ENCODE measurements around the gene CDH19.

CDH19 gene, protein sequence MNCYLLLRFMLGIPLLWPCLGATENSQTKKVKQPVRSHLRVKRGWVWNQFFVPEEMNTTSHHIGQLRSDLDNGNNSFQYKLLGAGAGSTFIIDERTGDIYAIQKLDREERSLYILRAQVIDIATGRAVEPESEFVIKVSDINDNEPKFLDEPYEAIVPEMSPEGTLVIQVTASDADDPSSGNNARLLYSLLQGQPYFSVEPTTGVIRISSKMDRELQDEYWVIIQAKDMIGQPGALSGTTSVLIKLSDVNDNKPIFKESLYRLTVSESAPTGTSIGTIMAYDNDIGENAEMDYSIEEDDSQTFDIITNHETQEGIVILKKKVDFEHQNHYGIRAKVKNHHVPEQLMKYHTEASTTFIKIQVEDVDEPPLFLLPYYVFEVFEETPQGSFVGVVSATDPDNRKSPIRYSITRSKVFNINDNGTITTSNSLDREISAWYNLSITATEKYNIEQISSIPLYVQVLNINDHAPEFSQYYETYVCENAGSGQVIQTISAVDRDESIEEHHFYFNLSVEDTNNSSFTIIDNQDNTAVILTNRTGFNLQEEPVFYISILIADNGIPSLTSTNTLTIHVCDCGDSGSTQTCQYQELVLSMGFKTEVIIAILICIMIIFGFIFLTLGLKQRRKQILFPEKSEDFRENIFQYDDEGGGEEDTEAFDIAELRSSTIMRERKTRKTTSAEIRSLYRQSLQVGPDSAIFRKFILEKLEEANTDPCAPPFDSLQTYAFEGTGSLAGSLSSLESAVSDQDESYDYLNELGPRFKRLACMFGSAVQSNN

DNA sequence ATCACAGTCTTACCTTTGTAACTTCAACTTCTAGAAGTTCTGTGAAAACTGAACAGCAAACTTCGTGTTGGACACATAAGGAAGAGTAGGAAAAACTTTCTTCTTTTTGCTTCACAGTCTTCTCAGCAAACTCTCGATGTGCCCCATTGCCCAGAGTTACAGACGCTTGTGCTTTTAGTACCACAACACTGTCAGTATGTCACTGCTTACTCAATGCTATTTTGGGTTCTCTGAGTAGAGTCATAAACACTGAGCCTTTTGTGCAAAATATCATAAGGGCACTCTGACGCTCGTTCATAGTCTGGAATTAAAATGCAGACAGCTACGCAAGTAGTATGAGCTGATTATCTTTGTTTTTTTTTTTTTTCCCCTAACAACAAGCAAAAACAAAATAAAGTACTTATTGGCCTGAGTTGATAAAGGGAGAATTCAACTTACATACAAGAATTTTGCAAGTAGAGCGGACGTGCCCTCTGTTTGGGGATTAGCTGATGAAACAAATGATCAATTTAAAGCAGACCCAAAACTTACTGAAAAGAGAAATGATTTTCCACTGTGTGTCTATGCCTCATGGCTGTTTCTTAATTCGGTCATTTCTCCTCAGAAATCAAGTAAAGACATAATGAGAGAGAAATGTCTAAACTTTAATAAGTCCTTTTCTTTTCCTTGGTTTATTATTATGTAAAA, at the start of gene CDH19:
CDH19 (minus strand) TSS at position 150 of the 687 bp plus-strand sequence. CDS start 31,886 bp downstream, outside the sequence.
- no peak for DNase-seq

DNA sequence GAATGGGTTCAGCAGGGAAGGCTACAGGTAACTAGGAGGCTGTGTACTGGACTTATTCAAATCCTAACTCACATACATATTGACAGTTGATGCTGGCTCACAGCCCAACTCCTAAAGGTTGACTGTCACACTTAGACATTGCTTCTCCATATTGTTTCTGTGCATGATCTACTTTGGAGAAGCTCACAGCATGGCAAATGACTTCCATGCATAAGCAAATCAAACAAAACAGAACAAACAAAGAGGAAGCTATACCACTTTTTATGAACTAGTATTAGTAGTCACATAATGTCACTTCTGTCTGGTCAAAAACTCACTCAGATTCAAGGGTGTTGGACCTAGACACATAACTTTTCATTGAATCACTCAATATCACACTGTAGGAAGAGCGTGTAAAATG, 43.8 kb upstream of the CDH19 start:
- no peak for DNase-seq

DNA sequence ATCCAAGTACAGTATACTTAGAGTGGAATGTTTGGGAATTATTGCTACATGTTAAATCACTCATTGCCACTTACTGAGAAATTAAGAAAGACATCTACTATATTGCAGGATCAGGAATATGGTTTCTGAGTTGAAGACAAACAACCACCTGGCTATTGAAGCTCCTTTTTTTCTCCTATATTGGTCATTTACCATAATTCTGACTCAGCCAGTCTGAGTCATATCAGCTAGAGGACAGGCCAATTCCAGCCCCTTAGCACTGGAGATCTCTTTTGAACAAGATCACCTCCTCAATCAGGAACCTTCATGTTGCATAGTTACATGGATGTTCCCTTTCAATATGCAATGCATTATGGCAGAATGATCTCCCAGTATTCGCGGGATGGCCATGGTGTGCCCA, 42.7 kb upstream of the CDH19 start:
- DNase-seq, result no peak

DNA sequence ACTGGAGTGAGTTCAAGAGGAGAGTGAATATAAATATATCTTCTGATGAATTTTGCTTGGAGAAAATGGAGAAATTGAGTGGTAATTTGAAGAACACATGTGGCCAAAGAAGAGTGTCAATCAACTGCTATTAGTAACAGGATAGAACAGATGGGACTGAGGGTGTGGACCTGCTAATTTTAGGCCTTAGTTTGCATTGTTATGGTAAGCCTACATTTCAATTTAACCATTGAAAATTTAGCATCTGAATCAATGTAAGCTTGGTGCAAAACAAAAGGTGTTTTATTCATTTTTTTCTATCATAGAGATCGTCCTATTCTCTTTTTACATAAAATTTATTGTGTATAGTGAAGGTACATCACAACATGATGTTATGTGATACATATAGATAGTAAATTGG, 42.1 kb upstream of the CDH19 start:
- no peak for DNase-seq

DNA sequence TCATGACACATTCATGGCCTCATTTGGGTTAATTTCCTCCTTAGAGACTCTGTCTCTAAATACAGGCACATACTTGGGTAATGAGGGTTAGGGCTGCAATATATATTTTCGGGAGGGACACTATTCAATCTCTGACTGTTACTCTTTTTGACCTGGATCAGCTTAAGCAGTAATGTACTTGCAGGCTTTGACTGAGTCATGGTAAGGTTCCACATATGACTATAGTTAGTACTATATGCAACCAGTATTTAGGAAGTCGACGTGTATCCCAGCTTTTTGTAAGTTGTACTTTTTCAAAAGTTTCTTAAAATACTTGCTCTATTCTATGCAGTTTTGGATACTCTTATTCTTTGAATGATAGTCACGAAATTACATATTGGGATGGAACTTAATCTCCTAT, 37.2 kb upstream of the CDH19 start:
- DNase-seq, result no peak

DNA sequence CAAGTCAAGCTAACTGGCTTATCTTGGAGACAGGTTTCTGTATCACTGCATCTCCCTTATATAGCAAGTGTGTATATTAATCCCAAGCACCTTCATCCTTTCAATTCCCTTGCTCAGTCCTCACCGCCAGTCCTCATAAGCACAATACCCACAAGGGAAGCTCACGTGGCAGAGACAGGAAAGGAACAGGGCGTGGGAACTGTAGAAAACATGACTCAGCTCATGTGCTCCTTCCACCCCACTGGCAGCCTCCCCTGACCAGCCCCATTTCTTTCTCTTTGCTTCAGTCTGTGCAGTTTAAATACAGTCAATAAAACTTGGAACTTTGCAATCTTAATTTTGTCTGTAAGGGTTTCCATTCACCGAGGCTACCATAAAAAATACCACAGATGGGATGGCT, 36.5 kb upstream of the CDH19 start:
- DNase-seq, result no peak

DNA sequence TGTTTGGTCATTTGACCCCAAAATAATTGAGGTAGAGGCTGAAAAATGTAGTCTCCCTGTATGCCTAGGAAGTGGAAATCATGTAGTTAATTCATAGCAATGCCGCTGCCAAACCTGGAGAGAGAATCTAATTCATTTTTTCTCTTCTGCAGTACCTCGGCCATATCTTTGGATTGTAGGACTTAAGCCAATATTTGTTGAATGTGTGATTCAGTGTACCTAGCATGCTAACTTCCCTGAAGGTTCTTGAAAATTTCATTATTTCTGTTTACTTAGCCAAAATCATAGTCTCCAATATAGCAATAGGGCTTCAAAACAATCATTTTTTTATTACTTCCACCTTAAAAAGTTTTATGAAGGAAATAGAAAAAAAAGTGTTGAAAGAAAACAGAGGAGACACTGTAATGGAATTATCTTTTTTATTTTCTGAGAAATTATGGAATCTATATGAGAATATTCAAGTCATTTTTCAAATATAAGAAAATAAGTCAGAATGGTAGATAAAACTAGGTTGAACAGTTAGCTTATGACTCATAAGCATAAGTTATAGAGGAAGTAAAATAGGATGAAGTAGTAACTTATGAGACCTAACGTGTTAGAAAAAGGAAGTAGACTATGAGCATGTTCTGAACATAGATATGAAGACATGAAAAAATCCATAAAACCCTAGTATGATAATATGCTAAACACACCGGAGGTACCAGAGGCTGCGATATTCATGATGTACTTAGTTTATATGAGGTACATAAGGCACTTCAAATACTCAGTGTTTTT, 35.2 kb upstream of the CDH19 start:
- no peak for DNase-seq

DNA sequence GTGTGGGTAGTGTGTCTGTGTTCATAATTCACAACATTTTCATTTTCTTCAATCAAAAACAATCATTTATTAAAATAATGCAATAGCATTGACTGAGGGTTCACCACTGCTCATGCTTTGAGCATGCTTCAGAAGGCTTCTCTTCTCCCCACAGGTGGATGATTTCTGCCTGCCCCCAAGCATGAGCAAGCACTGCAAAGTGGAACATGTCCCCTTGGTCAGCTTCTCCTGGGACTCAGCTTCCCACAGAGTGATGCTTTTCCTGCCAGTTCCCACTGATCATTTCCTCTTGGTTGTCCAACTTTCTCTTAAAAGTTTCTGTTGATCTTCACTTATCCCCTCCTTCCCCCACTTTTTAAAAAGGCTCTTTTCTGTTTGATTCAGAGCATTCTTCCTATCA, 31.5 kb upstream of the CDH19 start:
- no peak for DNase-seq

DNA sequence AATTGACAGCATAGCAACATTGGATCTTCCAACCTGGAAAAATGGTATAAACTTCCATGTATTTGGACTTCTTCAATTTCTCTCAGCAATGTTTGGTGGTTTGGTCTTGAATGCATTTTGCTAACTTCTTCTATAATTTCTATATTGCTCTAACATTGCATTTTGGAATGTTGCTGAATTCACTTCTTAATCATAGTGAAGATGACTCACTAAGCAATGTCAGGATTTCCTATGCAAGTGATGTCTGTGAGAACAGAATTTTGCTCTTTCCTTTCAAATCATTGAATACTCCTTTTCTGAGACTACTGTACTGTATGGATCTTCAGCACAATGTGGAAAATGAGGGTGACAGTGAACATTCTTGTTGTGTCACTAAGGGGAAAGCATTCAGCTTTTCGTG, 28.9 kb upstream of the CDH19 start:
- DNase-seq, result no peak

DNA sequence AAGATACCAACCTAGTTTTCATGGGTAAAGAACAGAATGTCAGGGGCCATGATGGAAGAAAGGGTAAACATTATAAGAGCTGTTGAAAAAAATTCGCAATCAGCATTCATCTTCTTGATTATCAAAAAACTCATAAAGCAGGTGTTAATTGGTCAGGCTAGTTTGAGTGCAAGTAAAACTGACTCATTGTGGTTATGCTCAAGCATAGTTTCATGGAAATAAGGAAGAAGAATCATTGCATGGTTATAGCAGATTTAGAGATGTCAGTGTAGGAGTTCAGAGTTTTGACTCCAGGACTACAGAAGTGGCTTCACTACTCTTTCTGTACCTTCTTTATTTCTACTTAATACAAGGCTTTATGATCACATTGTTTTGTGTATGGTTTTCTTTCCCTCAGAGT, 26.9 kb upstream of the CDH19 start:
- no peak for DNase-seq

DNA sequence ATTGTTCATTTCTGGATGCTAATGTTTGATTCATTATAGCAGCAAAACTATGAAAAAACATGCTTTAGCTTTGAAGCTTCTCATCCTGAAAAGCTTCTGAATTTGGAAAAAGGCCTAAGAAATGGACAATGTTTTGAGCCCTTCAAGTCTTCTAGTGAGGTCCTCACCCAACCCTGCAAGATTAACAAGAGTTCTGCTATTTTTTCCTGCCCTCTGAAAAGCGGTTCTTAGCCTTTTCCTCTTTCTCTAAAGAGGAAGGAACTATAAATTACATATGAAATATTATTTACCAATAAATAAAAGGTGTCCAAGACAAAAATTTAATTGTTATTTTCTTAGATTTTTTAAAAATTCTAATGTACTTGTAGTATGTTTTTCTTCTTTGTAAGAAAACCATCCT, 19.9 kb upstream of the CDH19 start:
- no peak for DNase-seq

DNA sequence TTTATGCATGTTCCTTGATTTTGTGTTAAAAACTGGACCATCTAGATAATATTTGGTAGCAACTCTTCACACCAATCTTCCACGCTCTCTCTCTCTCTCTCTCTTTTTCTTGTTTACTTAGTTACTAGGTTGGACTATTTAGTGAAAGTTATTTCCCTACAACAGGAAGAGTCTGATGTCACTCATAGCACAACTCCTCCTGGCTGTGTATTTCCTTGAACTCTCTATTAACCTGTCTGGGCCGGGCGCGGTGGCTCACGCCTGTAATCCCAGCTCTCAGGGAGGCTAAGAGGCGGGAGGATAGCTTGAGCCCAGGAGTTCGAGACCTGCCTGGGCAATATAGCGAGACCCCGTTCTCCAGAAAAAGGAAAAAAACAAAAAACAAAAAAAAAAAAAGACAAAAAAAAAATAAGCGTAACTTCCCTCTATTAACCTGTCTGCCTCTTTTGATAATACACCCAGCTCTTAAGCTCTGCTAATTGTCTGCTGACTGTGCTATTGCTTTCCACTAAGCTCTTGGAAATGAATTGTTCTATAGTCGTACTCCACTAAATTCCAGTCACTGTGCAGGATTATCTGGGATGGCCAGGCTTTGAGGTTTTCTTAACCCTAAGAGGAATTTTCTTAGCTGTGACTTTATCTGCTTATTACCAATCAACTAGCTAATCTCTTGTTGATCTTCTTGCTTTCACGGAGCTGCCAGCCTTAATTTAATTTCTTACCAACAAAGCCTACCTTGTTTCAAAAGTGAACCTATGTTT, 18.1 kb upstream of the CDH19 start:
- DNase-seq, result no peak

DNA sequence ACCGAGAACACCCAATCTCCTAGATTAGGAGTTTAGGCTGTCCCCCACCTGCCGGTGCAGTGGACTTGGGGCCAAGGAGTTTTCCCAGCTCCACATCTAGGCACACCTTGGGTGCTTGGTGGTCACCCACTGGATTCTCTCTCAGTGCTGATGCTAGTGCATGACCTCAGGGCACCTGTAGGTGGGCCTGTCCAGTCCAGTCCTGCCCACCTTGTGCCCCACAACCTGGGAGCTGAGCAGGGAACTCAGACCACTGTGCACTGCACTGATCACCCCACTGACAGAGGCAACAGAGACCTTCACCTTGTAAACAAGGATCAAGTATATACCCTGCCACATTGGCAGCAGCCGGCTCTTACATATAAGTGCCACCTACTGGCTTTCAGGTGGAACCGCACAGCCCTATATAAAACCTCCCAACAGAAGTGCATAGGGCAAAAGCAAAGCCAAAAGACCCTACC, 12.7 kb upstream of the CDH19 start:
- DNase-seq, result no peak

DNA sequence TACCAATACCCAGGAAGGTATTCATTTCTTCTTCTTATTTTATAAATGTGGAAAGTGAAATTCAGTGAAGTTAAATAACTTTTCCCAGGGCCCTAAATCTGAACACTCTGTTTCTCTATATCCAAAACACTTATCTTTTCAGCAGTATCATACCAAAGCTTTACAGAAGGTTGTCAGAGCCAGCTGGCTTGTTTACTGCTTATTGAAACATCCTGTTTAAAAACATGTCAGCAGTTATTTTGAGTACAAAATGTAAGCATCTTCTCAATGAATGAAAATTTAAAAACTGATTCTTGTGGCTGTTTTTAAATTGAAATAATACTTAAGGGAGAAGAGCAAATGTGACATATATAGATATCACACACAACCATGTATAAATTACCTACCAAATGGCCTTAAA, 11.3 kb upstream of the CDH19 start:
- DNase-seq, result no peak

DNA sequence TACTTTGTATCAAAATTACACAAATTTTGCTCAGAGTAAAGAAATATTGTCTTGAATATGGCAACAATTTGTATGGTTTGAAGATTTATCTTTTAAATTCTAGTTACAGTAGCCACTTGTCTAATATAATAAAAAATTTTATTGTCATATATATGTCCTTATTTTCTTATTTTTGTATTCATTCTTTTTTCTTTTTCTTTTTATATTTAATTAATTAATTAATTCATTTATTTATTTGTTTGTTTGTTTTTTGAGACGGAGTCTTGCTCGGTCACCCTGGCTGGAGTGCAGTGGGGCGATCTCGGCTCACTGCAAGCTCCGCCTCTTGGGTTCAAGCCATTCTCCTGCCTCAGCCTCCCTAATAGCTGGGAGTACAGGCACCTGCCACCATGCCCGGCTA, 3.7 kb upstream of the CDH19 start:
- no peak for DNase-seq

DNA sequence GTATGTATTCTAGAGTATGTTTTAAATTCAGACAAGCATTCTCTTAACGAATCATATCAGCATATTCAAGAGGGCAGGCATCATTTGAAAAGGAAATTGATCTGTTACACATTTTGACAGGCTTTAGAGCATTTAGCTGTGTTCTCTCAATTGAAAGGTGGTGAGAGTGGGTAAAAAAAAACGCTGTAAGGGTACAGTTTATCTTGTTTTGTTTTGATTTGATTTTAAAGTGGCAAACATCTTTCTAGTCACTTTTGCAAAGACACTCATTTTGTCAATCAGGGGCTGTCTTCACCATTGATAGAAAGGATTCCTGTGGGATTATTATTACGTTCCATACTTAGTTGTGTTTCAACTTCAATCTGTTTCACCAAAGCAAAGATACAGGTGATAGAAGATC, 2.2 kb downstream of the CDH19 start:
- DNase-seq, result no peak

DNA sequence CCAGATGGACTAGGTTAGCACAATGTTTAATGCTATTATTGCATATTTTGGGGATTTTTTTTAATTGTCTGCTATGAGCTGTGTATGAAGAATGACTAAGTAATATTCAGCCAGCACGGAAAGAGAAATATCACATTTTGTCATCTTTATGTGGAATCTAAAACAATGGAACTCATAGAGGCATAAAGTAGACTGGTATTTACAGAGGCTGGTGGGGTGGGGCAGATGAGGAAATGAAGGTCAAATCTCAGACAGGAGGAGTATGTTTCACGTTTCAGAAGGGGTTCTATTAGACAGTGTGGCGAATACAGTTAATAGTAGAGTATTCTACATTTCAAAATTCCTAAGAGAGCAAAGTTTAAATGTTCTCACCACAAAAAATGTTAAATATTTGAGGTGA, 4.7 kb downstream of the CDH19 start:
- no peak for DNase-seq

DNA sequence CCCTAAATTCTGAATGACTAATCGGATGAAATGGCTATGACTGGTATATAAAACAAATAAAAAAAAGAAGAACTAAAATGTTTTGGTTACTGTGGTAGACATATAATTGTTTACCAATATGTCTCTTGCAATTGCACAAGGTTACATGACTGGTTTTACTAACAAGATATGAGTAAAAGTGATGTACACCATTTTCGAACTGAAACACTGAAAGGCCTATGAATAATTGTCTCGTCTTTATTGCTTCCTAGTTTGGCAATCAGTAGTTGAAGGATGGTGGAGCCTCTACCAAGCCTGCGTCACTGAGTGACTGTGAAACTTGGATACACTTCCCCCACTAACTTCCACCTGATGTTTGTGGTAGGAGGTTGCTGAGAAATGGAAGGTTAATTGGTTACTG, 16.5 kb downstream of the CDH19 start:
- no peak for DNase-seq

DNA sequence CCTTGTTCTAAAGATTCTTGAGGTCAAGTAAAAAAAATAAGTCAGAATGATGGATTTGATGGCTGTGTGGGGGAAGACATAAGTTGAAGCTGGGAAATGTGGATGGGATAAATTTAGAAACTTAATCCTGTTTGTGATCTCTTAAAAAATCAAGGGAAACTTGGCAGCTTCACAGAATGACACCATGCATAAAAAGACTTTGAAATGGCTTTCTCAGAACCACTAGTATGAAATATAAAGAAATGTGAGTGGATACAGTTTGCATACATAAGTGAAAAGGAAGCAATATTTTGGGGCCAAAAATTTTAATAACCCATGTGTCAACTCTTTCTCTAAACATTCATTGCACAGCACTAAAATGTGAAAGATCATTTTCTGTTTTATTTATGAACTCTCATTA, 21.7 kb downstream of the CDH19 start:
- no peak for DNase-seq

DNA sequence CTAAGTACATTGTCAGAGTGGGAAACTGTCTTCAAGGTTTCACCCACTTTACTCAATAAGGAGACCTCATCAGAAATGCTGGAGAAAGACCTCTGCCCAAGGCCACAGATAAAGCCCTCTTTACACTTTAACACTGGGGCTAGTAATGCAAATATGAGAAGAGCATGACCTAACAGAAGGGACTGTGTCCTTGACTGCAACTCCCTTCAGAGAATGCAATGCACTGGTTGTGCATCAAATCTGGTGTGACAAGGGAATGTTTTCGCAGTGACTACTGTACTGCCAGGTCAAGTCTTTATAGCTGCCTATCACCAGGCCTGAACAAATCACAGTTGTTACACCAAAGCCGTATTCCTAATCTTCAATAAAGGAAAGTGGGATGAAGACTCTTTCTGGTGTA, 28.6 kb downstream of the CDH19 start:
- DNase-seq, result no peak

DNA sequence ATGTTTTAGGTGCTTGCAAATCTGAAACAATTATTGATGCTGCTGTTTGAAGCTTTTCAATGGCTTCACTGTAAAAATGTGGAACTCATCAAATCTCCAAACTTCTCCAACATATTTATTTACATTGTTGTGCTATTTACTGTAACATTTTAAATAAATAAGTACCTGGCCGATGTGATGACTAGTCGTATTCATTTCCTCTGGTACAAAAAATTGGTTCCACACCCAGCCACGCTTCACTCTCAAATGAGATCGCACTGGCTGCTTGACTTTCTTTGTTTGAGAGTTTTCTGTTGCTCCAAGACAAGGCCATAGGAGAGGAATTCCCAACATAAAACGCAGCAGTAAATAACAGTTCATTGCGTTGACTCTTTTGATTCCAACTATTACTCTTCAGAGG, 32.0 kb downstream of the CDH19 start:
- no peak for DNase-seq

DNA sequence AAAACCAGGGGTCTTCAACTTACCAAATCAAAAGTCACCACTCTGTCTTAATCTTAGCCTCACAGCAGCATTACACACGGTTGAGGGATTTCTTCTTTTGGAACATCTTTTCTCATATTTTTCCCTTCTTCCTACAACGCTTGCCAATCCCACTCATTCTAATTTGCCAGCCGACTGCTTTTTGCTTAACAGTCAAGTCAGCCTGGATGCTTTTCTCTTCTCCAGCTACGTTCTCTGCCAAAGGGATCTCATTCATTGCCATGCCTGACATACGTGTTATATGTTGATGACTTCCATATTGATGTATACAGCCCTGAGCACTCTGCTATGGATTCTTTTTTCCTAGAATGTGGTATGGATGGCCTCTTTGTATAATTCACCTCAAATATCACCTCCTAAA, 37.3 kb downstream of the CDH19 start:
- no peak for DNase-seq

All from stimulated activated naive CD4-positive, alpha-beta T cell treated with Interleukin-2 at 50 U/mL for 16 hours (primary cell).